GM18868 (cell line): ENCODE results near the gene NPHP4.
"Not testable (repeated sequence)": the region's sequence is repeated elsewhere in the genome, so short reads cannot be mapped to it uniquely, and the experiment has no call there.

Experiments used
- ATAC-seq: cut with Tn5 transposase; IDR thresholded peaks from one replicate; pipeline ENCODE4 v1.9.1; 2021; ENCODE audit warnings: mild to moderate bottlenecking, moderate library complexity; ENCODE audit not compliant: unreplicated experiment

Gene NPHP4

GRCh38 chr1:6024376-6024775 is 32.2 kb upstream of the NPHP4 start:
- ATAC-seq: peak; percentile 30

- ATAC-seq: no peak
Measured at GRCh38 chr1:6023346-6023745, 31.1 kb upstream of the NPHP4 start.

GRCh38 chr1:6022193-6022592 is 30.0 kb upstream of the NPHP4 start:
- ATAC-seq: no peak

GRCh38 chr1:6019166-6019845 is 27.1 kb upstream of the NPHP4 start:
- ATAC-seq: no peak

GRCh38 chr1:6017654-6018053 is 25.4 kb upstream of the NPHP4 start:
- ATAC-seq: not testable (repeated sequence)

- no peak for ATAC-seq
Measured at GRCh38 chr1:6016191-6016865, 24.1 kb upstream of the NPHP4 start.

- no peak for ATAC-seq
Measured at GRCh38 chr1:6014130-6014999, 22.1 kb upstream of the NPHP4 start.

GRCh38 chr1:6013491-6013890 is 21.3 kb upstream of the NPHP4 start:
- no peak for ATAC-seq

GRCh38 chr1:6012529-6013318 is 20.5 kb upstream of the NPHP4 start:
- ATAC-seq: no peak

- no peak for ATAC-seq
Measured at GRCh38 chr1:6011946-6012258, 19.7 kb upstream of the NPHP4 start.

GRCh38 chr1:6011161-6011945 is 19.1 kb upstream of the NPHP4 start:
- ATAC-seq: no peak

GRCh38 chr1:6010554-6010953 is 18.3 kb upstream of the NPHP4 start:
- ATAC-seq: no peak

GRCh38 chr1:6009120-6010040 is 17.2 kb upstream of the NPHP4 start:
- no peak for ATAC-seq

GRCh38 chr1:6008696-6009095 is 16.5 kb upstream of the NPHP4 start:
- no peak for ATAC-seq

- no peak for ATAC-seq
Measured at GRCh38 chr1:6008084-6008415, 15.8 kb upstream of the NPHP4 start.

- ATAC-seq: no peak
Measured at GRCh38 chr1:6007318-6008083, 15.3 kb upstream of the NPHP4 start.

GRCh38 chr1:6006882-6007281 is 14.7 kb upstream of the NPHP4 start:
- no peak for ATAC-seq

- no peak for ATAC-seq
Measured at GRCh38 chr1:6005276-6005917, 13.2 kb upstream of the NPHP4 start.
